Measurements from ENCODE around the gene THAP11. TPM values are rescaled to one million over a fixed set of nuclear protein-coding genes. Genes with fewer than 3 reads are reported as not detected.

The THAP11 gene
- total RNA-seq = 10 to 100 TPM; 21.2 to 36.9 (median 34.0) TPM

DNA sequence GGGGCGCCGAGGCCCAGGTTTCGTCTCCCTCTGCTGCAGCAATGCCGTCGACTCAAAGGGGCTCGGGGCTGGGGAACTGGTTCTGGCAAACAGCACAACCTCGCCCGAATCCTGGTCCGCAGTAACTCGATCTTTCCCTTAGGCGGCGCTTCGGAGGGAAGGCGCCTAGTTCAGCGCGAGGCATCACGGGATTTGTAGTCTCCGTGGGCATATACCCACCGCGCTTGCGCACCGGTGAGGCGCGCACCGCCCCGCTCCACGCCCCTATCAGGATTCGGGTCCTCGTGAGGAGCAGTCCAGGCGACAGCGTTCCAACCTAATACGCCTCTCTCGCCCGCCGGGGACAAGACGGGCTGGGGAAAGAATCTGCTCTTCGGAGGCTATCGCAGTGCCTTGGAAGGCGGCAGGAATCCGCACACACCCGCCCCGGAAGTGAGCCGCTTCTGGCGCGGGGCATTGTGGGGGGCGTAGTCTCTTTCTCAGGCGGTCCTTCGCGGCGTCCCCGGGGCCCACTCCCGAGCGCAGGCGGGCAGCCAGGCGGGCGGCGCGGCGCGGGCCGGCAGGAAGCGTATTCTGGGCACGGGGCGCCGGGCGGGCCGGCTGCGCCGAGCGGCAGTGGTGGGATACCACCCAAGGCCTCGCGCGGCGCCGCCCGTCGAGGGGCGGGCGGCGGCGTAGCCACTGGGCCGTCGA is at the start of gene THAP11:
TSS of gene THAP11 (plus strand) at position 505 of the 693 bp plus-strand sequence. CDS start 235 bp downstream, outside the sequence.
- TF ChIP-seq, protein P1, sequence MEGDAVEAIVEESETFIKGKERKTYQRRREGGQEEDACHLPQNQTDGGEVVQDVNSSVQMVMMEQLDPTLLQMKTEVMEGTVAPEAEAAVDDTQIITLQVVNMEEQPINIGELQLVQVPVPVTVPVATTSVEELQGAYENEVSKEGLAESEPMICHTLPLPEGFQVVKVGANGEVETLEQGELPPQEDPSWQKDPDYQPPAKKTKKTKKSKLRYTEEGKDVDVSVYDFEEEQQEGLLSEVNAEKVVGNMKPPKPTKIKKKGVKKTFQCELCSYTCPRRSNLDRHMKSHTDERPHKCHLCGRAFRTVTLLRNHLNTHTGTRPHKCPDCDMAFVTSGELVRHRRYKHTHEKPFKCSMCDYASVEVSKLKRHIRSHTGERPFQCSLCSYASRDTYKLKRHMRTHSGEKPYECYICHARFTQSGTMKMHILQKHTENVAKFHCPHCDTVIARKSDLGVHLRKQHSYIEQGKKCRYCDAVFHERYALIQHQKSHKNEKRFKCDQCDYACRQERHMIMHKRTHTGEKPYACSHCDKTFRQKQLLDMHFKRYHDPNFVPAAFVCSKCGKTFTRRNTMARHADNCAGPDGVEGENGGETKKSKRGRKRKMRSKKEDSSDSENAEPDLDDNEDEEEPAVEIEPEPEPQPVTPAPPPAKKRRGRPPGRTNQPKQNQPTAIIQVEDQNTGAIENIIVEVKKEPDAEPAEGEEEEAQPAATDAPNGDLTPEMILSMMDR (IDR thresholded peaks at IDR 0.05; ENCODE audit: low read depth) = no peak

DNA sequence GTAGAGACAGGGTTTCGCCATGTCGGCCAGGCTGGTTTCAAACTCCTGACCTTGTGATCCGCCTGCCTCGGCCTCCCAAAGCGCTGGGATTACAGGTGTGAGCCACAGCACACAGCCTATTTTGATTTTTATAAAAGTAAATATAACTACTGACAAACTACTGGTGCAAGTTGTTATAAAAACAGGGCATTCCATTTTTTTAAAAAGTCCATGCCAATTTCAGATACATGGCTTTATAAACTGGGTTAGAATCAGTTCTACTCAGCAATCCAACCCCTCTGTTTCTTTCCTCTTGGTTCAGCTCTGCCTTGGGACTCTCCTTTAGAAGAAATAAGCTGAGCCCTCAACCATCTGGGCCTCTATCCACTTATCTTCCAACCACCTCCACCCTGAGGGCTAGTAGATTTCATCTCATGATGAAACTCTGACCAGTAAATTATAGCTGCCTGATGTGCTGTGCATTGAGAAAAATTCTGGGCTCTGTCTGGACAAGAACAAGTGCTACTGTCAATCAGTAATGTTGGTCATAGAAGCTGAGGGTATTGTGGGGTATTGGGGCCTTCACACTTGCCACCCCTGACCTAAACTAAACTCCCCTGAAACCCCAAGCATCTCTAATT is 45.9 kb upstream of the THAP11 start:
- TF ChIP-seq, protein P1 (IDR thresholded peaks at IDR 0.05; ENCODE audit: low read depth) = no peak

DNA sequence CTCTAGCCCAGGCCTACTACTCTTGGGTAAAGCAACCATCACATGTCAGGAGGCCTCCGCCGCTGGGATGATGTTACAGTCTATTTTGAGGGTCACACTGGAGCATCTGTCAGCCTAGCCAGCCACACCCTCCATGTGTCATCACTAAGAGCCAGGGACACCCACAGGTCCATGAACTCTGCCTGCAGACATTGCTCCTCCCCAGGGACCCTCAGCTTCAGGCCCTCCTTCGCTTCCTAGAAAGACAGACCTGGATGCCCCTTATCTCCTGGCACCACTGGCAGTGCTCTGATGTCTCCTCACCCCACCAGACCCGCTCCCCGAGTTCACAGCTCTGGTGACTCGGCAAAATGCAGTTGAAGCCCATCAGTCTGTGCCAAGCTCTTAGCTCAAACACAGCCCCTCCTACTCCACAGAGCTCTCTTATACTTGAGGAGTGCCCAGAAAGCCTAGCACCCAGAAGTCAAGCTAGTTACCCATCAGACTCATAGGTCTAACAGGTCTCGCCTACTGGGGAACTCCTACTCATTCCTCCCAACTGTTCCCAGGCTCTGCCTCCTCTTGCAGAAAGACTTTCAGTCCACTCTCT is 41.7 kb upstream of the THAP11 start:
- TF ChIP-seq, protein P1 (IDR thresholded peaks at IDR 0.05; ENCODE audit: low read depth) = no peak

DNA sequence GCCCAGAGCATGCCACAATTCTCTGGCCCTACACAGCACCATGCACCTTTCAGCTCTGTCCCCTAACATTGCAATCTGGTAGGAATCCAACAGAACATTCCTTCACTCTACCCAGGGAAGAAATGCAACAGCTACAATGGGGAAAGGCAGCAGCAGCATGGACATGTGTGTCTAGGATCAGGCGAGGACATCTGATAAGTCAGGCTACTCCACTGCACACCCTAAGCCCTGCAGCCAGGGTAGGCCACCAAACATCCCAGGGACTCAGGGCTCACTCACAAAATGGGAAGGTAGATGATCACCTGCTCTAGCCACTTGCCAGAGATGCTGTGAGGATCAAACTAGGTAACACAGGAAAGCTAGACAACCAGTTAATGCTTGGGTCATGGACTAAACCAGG is 40.9 kb upstream of the THAP11 start:
- TF ChIP-seq, protein P1 (IDR thresholded peaks at IDR 0.05; ENCODE audit: low read depth) = no peak

DNA sequence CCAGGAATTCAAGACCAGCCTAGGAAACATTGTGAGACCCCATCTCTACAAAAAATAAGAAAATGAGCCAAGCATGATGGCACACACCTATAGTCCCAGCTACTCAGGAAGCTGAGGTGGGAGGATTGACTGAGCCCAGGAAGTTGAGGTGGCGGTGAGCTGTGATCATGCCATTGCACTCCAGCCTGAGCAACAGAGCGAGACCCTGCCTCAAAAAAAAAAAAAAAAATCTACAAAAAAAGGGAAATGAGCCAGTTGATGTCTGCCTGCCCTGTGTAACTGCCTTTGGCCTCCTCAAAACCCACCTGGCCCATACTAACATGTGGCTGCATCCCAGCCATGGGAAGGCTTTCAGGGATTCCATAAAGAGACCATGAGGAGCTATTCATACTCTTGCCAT is 40.2 kb upstream of the THAP11 start:
- TF ChIP-seq, protein P1 (IDR thresholded peaks at IDR 0.05; ENCODE audit: low read depth) = no peak

DNA sequence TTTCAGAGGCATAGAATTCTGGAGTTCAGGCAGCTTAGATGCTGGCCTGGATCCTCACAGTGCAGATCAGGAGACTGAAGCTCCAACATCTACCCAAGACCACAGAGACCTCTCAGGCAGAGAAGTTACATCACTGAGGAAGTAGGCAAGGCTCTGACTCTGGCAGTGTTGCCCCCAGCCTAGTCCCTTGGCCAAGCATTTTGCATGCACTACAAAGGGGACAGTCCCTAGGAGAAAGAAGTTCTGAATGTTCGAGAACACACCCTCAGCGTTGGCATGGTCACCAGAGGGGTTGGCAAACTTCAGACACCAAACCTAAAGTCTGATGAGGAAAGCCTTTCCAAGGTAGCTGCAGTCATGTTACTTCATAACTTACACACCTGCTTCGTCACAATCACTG is 38.2 kb upstream of the THAP11 start:
- TF ChIP-seq, protein P1 (IDR thresholded peaks at IDR 0.05; ENCODE audit: low read depth) = no peak

DNA sequence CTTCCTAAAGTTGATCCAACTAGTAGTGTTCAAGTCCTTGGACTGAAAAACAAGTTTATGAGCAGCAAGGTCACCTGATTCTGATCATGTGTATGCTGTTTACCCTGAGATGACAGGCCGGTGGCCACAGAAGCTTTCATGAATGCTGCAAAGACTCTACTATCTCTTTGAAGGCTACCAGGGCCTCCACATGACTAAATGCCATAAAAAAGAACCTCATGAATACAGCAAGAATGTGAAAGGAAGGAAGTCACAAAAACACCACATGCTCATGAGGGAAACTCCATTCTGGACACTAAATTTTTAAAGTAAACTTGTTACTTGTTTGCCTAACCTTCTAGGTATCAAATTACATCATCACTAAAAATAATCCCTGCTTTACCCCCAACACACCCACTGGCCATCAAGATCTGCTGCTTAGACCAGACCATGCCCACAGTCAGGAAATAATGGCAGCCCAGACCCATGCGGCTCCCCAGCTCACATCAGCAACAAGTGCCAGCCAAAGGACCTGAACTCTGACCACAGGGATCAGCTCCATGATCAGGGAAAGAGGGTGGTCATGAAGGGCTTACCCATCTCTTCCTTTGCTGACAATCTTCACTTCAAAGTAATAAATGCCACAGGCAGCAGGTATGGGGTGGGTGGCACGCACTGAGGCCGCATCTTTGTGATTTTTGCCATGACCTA is 37.1 kb upstream of the THAP11 start:
- TF ChIP-seq, protein P1 (IDR thresholded peaks at IDR 0.05; ENCODE audit: low read depth) = no peak

Data from subcutaneous adipose tissue (tissue), 4 donors.